Esophagus squamous epithelium (tissue), 4 donors: ENCODE data around the gene USP10.

Experiments used
- CTCF ChIP-seq, 6 experiments: fragments of 450-650 bp in 4 of 6; fragments of 200-600 bp in 2 of 6; sonication (generic) in 2 of 6; IDR thresholded peaks; one replicate each; pipeline ENCODE4 v1.5.1; 2016 to 2019; ENCODE audit warnings: antibody characterized with exemption in 6 of 6, mild to moderate bottlenecking in 4 of 6, moderate library complexity in 4 of 6
- POLR2A ChIP-seq, 4 donors: fragments of 450-650 bp; IDR thresholded peaks; one replicate each; pipeline ENCODE4 v1.6.1; 2017; ENCODE audit warnings: antibody characterized with exemption in 4 of 4, mild to moderate bottlenecking in 4 of 4, moderate library complexity in 3 of 4

- TF ChIP-seq CTCF (IDR thresholded peaks at IDR 0.05) (no peak), POLR2A (IDR thresholded peaks at IDR 0.05) (no peak)
These were observed 12.1 kb upstream of the USP10 start for GRCh38 chr16:84687715-84688114.
